Measurements from ENCODE around the gene COX10. TPM values are rescaled to one million over a fixed set of nuclear protein-coding genes. Genes with fewer than 3 reads are reported as not detected.

The COX10 gene
- total RNA-seq, 1 donor from 2014 or later, result 22.6 TPM

GRCh38 chr17:14135906-14136590 lies 66.7 kb downstream of the COX10 start:
- no peak for DNase-seq (ENCODE audit: low read depth)
- H3K36me3 ChIP-seq (ENCODE audit: control insufficient read depth, insufficient read depth, low read length), result no peaks in the 10 kb centered on the region
- H3K27me3 ChIP-seq (ENCODE audit: control insufficient read depth, insufficient read depth, low read length), result no peaks in the 10 kb centered on the region
- H3K4me3 ChIP-seq (ENCODE audit: low read depth, low read length), result no peak overlapping the region
- TF ChIP-seq CTCF (IDR thresholded peaks at IDR 0.05; ENCODE audit: insufficient read depth, low read length, poor library complexity, severe bottlenecking), result no peak

GRCh38 chr17:14138649-14139048 lies 69.3 kb downstream of the COX10 start:
- no peaks in the 10 kb centered on the region for H3K36me3 ChIP-seq (ENCODE audit: control insufficient read depth, insufficient read depth, low read length)
- no peak for DNase-seq (ENCODE audit: low read depth)
- no peak overlapping the region for H3K4me3 ChIP-seq (ENCODE audit: low read depth, low read length)
- no peak for TF ChIP-seq CTCF (IDR thresholded peaks at IDR 0.05; ENCODE audit: insufficient read depth, low read length, poor library complexity, severe bottlenecking)
- H3K27me3 ChIP-seq (ENCODE audit: control insufficient read depth, insufficient read depth, low read length), result no peaks in the 10 kb centered on the region

- TF ChIP-seq CTCF (IDR thresholded peaks at IDR 0.05; ENCODE audit: insufficient read depth, low read length, poor library complexity, severe bottlenecking), result no peak
These were observed 74.4 kb downstream of the COX10 start for GRCh38 chr17:14143688-14144087.

GRCh38 chr17:14144508-14144907 lies 75.2 kb downstream of the COX10 start:
- Histone ChIP-seq H3K27me3 (ENCODE audit: control insufficient read depth, insufficient read depth, low read length) (no peaks in the 10 kb centered on the region), H3K36me3 (ENCODE audit: control insufficient read depth, insufficient read depth, low read length) (no peaks in the 10 kb centered on the region), H3K4me3 (ENCODE audit: low read depth, low read length) (no peak overlapping the region)
- no peak for TF ChIP-seq CTCF (IDR thresholded peaks at IDR 0.05; ENCODE audit: insufficient read depth, low read length, poor library complexity, severe bottlenecking)
- no peak for DNase-seq (ENCODE audit: low read depth)

More at GRCh38 chr17:14143688-14144087, 74.4 kb downstream of the COX10 start:
- DNase-seq (ENCODE audit: low read depth), result no peak
- Histone ChIP-seq H3K4me3 (ENCODE audit: low read depth, low read length) (no peak overlapping the region), H3K36me3 (ENCODE audit: control insufficient read depth, insufficient read depth, low read length) (no peaks in the 10 kb centered on the region), H3K27me3 (ENCODE audit: control insufficient read depth, insufficient read depth, low read length) (no peaks in the 10 kb centered on the region)

DNA sequence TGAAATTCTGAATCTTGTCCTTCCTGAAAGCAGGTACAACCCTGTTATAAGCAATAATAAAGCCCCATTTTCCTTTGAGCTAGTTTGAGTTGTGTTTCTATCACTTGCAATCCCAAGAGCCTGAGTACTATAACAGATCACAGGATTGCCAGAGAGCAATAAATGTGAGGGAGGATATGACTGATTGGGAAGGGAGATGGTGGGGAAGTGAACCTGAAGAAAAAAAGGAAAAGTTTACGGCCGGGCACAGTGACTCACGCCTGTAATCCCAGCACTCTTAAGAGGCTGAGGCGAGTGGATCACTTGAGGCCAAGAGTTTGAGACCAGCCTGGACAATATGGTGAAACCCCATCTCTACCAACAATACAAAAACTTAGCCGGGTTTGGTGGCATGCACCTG lies 80.4 kb downstream of the COX10 start:
- no peak for DNase-seq (ENCODE audit: low read depth)
- Histone ChIP-seq H3K36me3 (ENCODE audit: control insufficient read depth, insufficient read depth, low read length) (no peaks in the 10 kb centered on the region), H3K27me3 (ENCODE audit: control insufficient read depth, insufficient read depth, low read length) (no peaks in the 10 kb centered on the region), H3K4me3 (ENCODE audit: low read depth, low read length) (no peak overlapping the region)
- no peak for TF ChIP-seq CTCF (IDR thresholded peaks at IDR 0.05; ENCODE audit: insufficient read depth, low read length, poor library complexity, severe bottlenecking)

- no peak for DNase-seq (ENCODE audit: low read depth)
- no peaks in the 10 kb centered on the region for H3K36me3 ChIP-seq (ENCODE audit: control insufficient read depth, insufficient read depth, low read length)
- H3K4me3 ChIP-seq (ENCODE audit: low read depth, low read length), result no peak overlapping the region
- TF ChIP-seq CTCF (IDR thresholded peaks at IDR 0.05; ENCODE audit: insufficient read depth, low read length, poor library complexity, severe bottlenecking), result no peak
- H3K27me3 ChIP-seq (ENCODE audit: control insufficient read depth, insufficient read depth, low read length), result no peaks in the 10 kb centered on the region
These were observed 81.3 kb downstream of the COX10 start for GRCh38 chr17:14150619-14151018.

Data from kidney epithelial cell (primary cell).